Measurements from ENCODE around the gene PCGF5. TPM values are rescaled to one million over a fixed set of nuclear protein-coding genes. Genes with fewer than 3 reads are reported as not detected.
A peak's percentile ranks its signal among the peaks of the same experiment; 100 is the strongest.

The PCGF5 gene
- total and polyA plus RNA-seq, 10 of the 15 experiments (the other 5 are each of a cell fraction or from before 2014, with no cell fraction given), result 33.2 to 79.7 (median 50.7) TPM

GRCh38 chr10:91289305-91289704, 68.8 kb downstream of the PCGF5 start:
- H3K4me1 ChIP-seq (ENCODE audit: control insufficient read depth, insufficient read depth, low read length), result no peaks in the 10 kb centered on the region
- H3K4me3 ChIP-seq, result no peak overlapping the region
- RAD21 ChIA-PET (ENCODE audit: unreplicated experiment), result no interaction called here
- CTCF ChIA-PET, result interaction anchor here (1.0 to 3.5 kb wide), 3 partner anchors 8 to 284 kb away, joined by 4 to 14 read pairs (median 5); no protein-coding TSS in a partner anchor
- H3K9ac ChIP-seq (ENCODE audit: control insufficient read depth, insufficient read depth, low read length), result no peak overlapping the region
- H4K20me1 ChIP-seq (ENCODE audit: control insufficient read depth, insufficient read depth), result no peaks in the 10 kb centered on the region
- FAIRE-seq (peak; percentile 54), DNase-seq (ENCODE audit: low read depth, low spot score) (no peak), ATAC-seq (no peak)
- in situ Hi-C loops (cut with MboI), result no loop called here
- no TSS peak for BruUV-seq (replicated peaks)
- no peaks in the 10 kb centered on the region; a peak in 1 of 4 replicates for H3K36me3 ChIP-seq (ENCODE audit: control insufficient read depth in 2 of 2, insufficient read depth in 2 of 2, low read length in 1 of 2)
- no peak overlapping the region for H3K27ac ChIP-seq (ENCODE audit: control insufficient read depth, insufficient read depth)
- no peaks in the 10 kb centered on the region for H3K79me2 ChIP-seq (ENCODE audit: control insufficient read depth, insufficient read depth, low read length)
- no peak overlapping the region for H3K4me2 ChIP-seq (ENCODE audit: control insufficient read depth, insufficient read depth)
- 90% methylated on average over 1 of the region's 1 CpG for WGBS (ENCODE audit: insufficient coverage, insufficient replicate concordance, low lambda C conversion rate, missing lambda C conversion rate)
- POLR2A ChIA-PET, result no interaction called here
- SMC1A ChIA-PET (ENCODE audit: uncharacterized antibody, unreplicated experiment), result interaction anchor here (0.6 to 2.0 kb wide), 3 partner anchors 22 to 92 kb away, joined by 3 to 6 read pairs (median 3); no protein-coding TSS in a partner anchor
- intact Hi-C loops (cut with micrococcal nuclease; ENCODE audit: unreplicated experiment), result no loop called here
- H3K27me3 ChIP-seq (replicated peaks in 1 of 2; ENCODE audit: control insufficient read depth in 2 of 2, insufficient read depth in 2 of 2, low read length in 1 of 2), result no peaks in the 10 kb centered on the region
- TF ChIP-seq MYC (IDR thresholded peaks at IDR 0.05; ENCODE audit: insufficient read depth, insufficient read length, insufficient replicate concordance, low read length, severe bottlenecking) (no peak), BRCA1 (IDR thresholded peaks at IDR 0.05; ENCODE audit: low read depth, low read length) (no peak), HSF1 (IDR thresholded peaks at IDR 0.05; ENCODE audit: low read depth, low read length) (no peak), SP1 (IDR thresholded peaks at IDR 0.05; ENCODE audit: low read depth, low read length) (no peak), ATF3 (IDR thresholded peaks at IDR 0.05; ENCODE audit: borderline replicate concordance, extremely low read depth, low read depth, low read length) (no peak), IRF5 (IDR thresholded peaks at IDR 0.05; ENCODE audit: borderline replicate concordance) (no peak), E2F4 (IDR thresholded peaks at IDR 0.05; ENCODE audit: low read depth, low read length) (no peak), CREB1 (IDR thresholded peaks at IDR 0.05; ENCODE audit: low read depth) (no peak), WRNIP1 (IDR thresholded peaks at IDR 0.05; ENCODE audit: borderline replicate concordance, low read depth, low read length) (no peak), EGR1 (IDR thresholded peaks at IDR 0.05; ENCODE audit: borderline replicate concordance in 1 of 2, low read depth in 2 of 2, low read length in 2 of 2) (no peak), RUNX3 (IDR thresholded peaks at IDR 0.05; ENCODE audit: low read length) (no peak)
- H3K9me3 ChIP-seq (replicated peaks; ENCODE audit: control insufficient read depth, insufficient read depth, low read length), result no peaks in the 10 kb centered on the region
- no peak overlapping the region for H2AFZ ChIP-seq (ENCODE audit: control insufficient read depth, low read depth, low read length)

All from GM12878 (cell line).